AG04449 (cell line): ENCODE results near the gene CACNA2D3.
"Not testable (repeated sequence)": the region's sequence is repeated elsewhere in the genome, so short reads cannot be mapped to it uniquely, and the experiment has no call there.

Experiments
- CTCF ChIA-PET: fragments of 350-600 bp; formaldehyde crosslinking; extraction: SDS; loops from one replicate; lab custom pipeline; 2021; ENCODE audit warnings: antibody characterized with exemption; lab: Yijun Ruan, JAX
- POLR2A ChIA-PET: fragments of 400-600, 350-600 bp; formaldehyde crosslinking; extraction: SDS; loops from one replicate; lab custom pipeline; 2020; ENCODE audit warnings: antibody characterized with exemption, inconsistent platforms; lab: Yijun Ruan, JAX
- DNase-seq: peaks from one replicate; pipeline ENCODE4 v3.0.0-alpha.2; 2010; ENCODE audit warnings: low read depth, low spot score
- H3K4me3 ChIP-seq: 2 replicates; pipeline ENCODE4 v1.5.1; 2011; ENCODE audit warnings: low read depth, mild to moderate bottlenecking, control low read depth, low read length
- TF ChIP-seq, protein P1 (sequence below): IDR thresholded peaks from one replicate; pipeline ENCODE4 v1.5.1; 2011; ENCODE audit warnings: mild to moderate bottlenecking, moderate library complexity, low read length, control low read depth, inconsistent platforms; ENCODE audit not compliant: insufficient read depth; ENCODE audit errors: missing control alignments

The CACNA2D3 gene

GRCh38 chr3:54632834-54633233, 510.5 kb downstream of the CACNA2D3 start:
- ChIA-PET POLR2A (no interaction called here), CTCF (no interaction called here)
- H3K4me3 ChIP-seq = no peak overlapping the region
- DNase-seq = no peak
- TF ChIP-seq, protein P1, sequence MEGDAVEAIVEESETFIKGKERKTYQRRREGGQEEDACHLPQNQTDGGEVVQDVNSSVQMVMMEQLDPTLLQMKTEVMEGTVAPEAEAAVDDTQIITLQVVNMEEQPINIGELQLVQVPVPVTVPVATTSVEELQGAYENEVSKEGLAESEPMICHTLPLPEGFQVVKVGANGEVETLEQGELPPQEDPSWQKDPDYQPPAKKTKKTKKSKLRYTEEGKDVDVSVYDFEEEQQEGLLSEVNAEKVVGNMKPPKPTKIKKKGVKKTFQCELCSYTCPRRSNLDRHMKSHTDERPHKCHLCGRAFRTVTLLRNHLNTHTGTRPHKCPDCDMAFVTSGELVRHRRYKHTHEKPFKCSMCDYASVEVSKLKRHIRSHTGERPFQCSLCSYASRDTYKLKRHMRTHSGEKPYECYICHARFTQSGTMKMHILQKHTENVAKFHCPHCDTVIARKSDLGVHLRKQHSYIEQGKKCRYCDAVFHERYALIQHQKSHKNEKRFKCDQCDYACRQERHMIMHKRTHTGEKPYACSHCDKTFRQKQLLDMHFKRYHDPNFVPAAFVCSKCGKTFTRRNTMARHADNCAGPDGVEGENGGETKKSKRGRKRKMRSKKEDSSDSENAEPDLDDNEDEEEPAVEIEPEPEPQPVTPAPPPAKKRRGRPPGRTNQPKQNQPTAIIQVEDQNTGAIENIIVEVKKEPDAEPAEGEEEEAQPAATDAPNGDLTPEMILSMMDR = no peak

GRCh38 chr3:54633444-54634121, 511.2 kb downstream of the CACNA2D3 start:
- no peak for DNase-seq
- CTCF ChIA-PET = no interaction called here
- POLR2A ChIA-PET = no interaction called here
- TF ChIP-seq, protein P1 = no peak
- H3K4me3 ChIP-seq = no peak overlapping the region

DNA sequence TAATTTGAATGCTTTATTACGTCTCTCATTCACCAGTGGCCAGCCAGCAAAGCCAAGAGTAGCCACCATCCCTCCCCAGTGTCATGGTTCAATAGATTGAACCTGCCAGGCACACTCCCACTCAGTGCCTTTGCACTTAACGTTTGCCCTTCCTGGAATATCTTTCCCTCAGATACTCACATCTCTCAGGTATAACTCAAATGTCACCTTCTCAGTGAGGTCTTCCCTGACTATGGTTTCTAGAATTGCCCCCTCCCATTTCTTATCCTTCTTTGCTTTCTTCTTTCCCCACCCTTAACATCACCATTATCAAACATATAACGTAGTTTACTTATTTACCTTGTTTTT, 511.7 kb downstream of the CACNA2D3 start:
- POLR2A ChIA-PET = no interaction called here
- CTCF ChIA-PET = no interaction called here
- no peak overlapping the region for H3K4me3 ChIP-seq
- no peak for DNase-seq
- TF ChIP-seq, protein P1 = no peak

GRCh38 chr3:54639790-54640372, 517.5 kb downstream of the CACNA2D3 start:
- H3K4me3 ChIP-seq, CTCF ChIA-PET, POLR2A ChIA-PET, DNase-seq: not testable (repeated sequence)

GRCh38 chr3:54641226-54642014, 519.1 kb downstream of the CACNA2D3 start:
- POLR2A ChIA-PET = no interaction called here

GRCh38 chr3:54642147-54642546, 519.8 kb downstream of the CACNA2D3 start:
- POLR2A ChIA-PET = no interaction called here
- CTCF ChIA-PET = no interaction called here
- TF ChIP-seq, protein P1 = no peak
- no peak for DNase-seq
- no peak overlapping the region for H3K4me3 ChIP-seq

More at GRCh38 chr3:54641226-54642014, 519.1 kb downstream of the CACNA2D3 start:
- CTCF ChIA-PET = no interaction called here
- no peak overlapping the region for H3K4me3 ChIP-seq
- TF ChIP-seq, protein P1 = no peak
- DNase-seq = no peak
